Activated CD4-positive, alpha-beta T cell treated with anti-CD3 and anti-CD28 coated beads, Interleukin-2, amount 50 U/mL, for 1 hour (primary cell): ENCODE data around the gene POLR2I.
"Not testable (repeated sequence)": the region's sequence is repeated elsewhere in the genome, so short reads cannot be mapped to it uniquely, and the experiment has no call there.

Source experiments
- DNase-seq: peaks from one replicate; pipeline ENCODE4 v3.0.0-alpha.2; 2020

Gene POLR2I

GRCh38 chr19:36099166-36099785 lies 15.4 kb downstream of the POLR2I start:
- no peak for DNase-seq

GRCh38 chr19:36097036-36097435 lies 17.6 kb downstream of the POLR2I start:
- no peak for DNase-seq

DNA sequence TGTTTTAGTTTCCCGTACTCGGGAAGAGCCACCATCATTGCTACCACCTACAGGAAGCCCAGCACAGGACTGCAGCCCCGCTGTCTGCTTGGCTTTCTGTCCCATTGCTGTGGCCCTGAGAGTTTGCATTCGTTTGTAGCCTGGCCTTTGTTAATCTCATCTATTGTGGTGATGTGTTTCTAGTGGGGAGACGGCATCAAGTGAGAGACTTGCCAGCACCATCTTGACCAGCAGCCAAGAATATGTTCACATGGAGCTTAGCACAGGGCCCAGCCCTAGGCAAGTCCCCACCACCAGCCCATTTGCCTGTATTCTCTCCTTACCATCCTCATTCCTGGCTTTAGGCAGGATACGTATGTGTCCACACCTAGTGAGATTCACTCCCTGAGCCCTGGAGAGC lies 21.0 kb downstream of the POLR2I start:
- DNase-seq = no peak

- DNase-seq = no peak
Measured at GRCh38 chr19:36093146-36093662, 21.5 kb downstream of the POLR2I start.

- DNase-seq = no peak
Measured at GRCh38 chr19:36092566-36092965, 22.1 kb downstream of the POLR2I start.

- DNase-seq = no peak
Measured at GRCh38 chr19:36090910-36091695, 23.6 kb downstream of the POLR2I start.

- no peak for DNase-seq
Measured at GRCh38 chr19:36089847-36090246, 24.8 kb downstream of the POLR2I start.

DNA sequence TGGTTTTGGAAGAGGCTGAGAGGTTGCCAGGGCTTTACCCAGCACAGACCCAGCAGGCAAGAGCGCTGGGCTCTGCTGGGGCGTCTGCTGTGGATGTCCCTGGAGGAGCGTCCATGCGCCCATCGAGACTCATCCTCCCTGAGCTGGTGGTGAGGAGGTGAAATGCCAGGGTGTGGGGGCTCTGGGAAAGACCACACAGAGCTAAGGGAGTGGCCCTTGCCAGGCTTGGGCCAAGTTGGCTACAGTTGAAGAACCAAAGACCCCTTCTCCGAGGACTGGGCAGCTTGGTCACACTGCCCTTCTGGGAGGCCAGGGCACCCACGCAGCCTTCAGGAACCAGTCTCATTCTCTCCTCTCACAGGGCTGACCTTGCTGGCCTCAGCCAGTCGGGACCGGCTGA lies 28.3 kb downstream of the POLR2I start:
- no peak for DNase-seq

- no peak for DNase-seq
Measured at GRCh38 chr19:36084231-36085009, 30.3 kb downstream of the POLR2I start.

DNA sequence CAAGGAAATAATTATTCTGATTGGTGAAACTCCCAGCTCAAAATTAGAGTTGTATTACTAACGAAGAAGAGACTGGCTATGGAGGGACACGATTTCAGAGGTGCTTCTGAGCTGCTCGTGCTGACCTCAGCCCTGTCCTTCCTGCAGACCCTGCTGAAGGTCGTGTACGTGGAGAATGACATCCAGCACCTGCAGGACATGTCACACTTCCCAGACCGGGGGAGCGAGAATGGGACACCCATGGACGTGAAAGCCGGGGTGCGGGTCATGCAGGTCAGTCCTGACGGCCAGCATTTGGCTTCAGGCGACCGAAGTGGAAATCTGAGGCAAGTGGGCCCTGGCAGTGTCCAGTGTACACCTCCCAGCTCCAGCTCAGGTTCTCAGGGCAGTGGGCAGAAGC lies 31.8 kb downstream of the POLR2I start:
- DNase-seq = no peak

- no peak for DNase-seq
Measured at GRCh38 chr19:36081894-36082293, 32.8 kb downstream of the POLR2I start.

DNA sequence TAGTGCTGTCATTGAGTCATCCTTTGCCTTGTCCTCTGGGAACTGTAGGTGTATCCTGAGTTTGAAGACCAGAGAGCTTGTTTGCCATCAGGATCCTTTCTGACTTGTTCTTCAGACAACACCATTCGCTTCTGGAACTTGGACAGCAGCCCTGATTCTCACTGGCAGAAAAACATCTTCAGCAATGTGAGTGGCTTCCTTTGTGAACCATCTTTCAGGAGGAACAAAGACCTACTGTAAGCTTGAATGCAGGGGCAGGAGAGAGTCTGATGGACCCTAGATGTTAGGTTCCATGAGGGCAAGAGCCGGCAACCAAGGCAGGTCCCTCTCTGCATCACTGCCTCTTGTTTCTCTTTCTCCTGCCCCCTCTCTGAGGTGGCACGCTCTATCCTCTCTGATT lies 33.3 kb downstream of the POLR2I start:
- DNase-seq = no peak

GRCh38 chr19:36079389-36079945 lies 35.2 kb downstream of the POLR2I start:
- DNase-seq = no peak

DNA sequence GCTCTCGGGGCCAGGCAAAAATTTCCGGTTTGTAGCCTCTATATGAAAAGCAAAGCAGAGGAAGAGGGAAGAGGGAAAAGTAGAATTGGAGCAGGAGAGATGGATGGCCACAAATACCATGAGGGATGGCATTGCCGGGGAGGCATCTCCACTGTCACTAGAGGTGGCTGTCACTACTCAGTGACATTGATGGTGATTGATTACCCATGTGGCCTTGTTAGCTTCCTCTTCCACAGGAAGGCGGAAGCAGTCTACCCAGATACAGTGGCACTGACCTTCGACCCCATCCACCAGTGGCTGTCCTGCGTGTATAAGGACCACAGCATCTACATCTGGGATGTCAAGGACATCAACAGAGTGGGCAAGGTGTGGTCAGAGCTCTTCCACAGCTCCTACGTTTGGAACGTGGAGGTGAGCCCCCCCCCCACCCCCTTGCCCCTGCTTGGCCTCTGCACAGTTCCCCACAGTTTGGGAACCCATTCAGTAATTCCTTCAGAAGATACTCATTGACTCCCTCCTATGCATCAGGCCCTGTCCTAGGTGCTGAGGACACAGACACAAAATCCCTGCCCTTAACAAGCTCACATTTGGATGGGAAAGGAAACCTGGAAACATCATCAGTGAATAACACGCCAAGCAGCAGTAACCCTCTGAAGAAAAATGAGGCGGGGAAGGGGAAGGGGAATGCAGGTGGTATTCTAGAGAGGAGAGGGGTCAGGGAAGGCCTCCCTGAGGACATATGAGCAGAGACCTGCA lies 41.4 kb downstream of the POLR2I start:
- no peak for DNase-seq

DNA sequence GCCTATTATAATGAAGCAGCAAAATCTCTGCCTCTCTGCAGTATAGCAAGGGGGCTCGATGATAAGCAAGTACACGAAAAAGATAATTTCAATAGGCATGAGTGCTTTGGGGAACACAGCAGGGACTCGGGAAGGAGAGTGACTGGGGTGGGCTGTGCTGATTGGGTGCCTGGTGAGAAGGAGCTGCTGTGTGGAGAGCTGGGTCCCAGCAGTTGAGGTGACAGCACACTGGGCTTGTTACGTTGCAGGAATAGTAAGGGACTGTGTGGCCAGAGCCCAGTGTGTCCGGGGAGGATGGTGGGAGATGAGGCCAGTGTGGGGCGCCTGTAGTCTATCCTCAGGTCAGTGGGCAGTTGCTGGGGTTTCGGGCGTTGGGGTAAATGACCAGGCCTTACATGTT lies 42.6 kb downstream of the POLR2I start:
- no peak for DNase-seq

GRCh38 chr19:36068810-36069499 lies 45.7 kb downstream of the POLR2I start:
- DNase-seq = not testable (repeated sequence)

DNA sequence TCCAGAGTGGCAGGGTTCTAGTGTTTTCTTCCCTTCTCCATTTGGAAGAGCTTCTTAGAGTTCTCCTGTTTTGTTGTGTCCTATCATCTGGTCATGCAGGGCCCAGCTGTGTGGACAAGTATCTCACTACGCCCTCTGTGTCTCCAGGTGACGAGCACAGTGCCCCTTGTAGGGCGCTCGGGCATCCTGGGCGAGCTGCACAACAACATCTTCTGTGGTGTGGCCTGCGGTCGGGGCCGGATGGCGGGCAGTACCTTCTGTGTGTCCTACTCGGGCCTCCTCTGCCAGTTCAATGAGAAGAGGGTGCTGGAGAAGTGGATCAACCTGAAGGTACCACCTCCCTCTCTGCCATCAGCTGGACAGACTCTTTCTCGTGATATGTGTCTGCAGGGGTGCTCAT lies 47.0 kb downstream of the POLR2I start:
- no peak for DNase-seq

GRCh38 chr19:36064826-36065225 lies 49.8 kb downstream of the POLR2I start:
- no peak for DNase-seq
